Activated CD4-positive, alpha-beta T cell treated with anti-CD3 and anti-CD28 coated beads, Interleukin-2, amount 50 U/mL, for 16 hours (primary cell): ENCODE results near the gene RIMS3.
"Not testable (repeated sequence)": the region's sequence is repeated elsewhere in the genome, so short reads cannot be mapped to it uniquely, and the experiment has no call there.

Experiments
- DNase-seq: peaks from one replicate; pipeline ENCODE4 v3.0.0-alpha.2; 2020

The RIMS3 gene

DNA sequence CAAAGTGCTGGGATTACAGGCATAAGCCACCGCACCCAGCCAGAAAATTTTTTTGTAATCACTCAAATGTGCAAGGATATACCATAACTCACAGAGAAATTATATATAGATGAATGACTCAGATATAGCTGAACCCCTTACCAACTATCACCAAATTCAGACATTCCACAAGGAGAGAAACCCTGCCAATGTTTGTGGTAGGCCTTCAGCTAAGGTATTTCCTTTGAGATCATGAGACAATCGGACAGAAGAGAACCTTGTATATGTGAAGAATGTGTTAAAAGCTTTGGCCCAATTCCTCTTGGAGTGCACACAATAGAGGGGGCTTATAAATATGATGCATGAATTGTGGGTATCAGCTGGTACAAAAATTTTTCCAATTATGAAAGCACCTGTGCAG is 83.4 kb downstream of the RIMS3 start:
- no peak for DNase-seq

DNA sequence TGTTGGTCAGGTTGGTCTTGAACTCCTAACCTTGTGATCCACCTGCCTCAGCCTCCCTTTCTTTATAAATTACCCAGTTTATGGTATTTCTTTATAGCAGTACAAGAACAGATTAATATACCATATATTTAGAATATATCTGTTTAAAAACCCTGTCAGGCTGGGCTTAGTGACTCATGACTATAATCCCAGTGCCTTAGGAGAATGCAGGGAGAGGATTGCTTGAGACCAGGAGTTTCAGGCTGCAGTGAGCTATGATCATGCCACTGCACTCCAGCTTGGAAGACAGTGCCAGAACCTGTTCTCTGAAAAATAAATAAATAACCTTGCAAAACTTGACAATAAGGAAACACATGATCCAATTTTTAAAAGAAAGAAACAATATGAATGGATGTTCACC is 90.1 kb downstream of the RIMS3 start:
- DNase-seq: no peak

DNA sequence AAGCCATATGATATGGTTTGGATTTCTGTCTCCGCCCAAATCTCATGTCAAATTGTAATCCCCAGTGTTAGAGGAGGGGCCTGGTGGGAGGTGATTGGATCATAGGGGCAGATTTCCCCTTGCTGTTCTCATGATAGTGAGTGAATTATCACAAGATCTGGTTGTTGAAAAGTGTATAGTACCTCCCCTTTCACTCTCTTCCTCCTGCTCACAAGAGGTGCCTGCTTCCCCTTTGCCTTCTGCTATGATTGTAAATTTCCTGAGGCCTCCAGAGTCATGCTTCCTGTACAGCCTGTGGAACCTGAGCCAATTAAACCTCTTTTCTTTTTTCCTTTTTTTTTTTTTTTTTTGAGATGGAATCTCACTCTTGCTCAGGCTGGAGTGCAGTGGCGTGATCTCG is 90.7 kb downstream of the RIMS3 start:
- not testable (repeated sequence) for DNase-seq
